ENCODE results near the gene NOL12.

DNA sequence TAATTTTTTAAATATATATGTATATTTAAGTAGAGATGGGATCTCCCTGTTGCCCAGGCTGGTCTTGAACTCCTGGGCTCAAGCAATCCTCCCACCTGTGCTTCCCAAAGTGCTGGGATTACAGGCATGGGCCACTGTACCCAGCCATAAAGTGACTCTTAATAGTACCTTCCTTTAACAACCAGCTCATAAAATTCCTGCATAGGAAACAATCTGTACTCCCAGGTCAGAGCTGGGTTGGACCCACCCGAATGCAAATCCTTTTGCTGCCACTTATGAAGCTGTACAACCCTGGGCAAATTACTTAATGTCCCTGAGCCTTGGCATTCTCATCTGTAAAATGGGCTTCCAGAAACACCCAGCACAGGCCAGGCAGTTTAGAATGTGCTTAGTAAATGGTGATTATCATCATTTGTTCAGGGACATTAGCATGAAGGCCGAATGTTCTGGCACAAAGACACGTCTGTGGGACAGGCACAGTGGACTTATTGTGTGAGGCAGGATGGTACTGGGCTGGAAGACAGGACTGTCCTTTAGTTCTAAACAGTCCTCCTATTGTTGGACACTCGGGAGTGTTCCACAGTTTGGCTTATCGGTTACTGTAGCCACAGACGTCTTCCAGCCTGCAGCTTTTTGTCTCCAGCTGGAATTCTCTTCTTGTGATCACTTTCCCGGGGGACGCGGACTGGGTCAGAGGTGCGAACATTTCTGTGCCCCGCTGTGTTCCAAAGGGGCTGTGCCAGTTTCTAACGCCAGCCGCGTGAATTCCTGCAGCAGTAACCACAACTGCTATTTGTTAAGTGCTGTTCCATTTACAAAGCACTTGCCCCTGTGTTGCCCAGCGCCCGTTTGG lies 21.7 kb upstream of the NOL12 start:
- TF ChIP-seq, protein P1, sequence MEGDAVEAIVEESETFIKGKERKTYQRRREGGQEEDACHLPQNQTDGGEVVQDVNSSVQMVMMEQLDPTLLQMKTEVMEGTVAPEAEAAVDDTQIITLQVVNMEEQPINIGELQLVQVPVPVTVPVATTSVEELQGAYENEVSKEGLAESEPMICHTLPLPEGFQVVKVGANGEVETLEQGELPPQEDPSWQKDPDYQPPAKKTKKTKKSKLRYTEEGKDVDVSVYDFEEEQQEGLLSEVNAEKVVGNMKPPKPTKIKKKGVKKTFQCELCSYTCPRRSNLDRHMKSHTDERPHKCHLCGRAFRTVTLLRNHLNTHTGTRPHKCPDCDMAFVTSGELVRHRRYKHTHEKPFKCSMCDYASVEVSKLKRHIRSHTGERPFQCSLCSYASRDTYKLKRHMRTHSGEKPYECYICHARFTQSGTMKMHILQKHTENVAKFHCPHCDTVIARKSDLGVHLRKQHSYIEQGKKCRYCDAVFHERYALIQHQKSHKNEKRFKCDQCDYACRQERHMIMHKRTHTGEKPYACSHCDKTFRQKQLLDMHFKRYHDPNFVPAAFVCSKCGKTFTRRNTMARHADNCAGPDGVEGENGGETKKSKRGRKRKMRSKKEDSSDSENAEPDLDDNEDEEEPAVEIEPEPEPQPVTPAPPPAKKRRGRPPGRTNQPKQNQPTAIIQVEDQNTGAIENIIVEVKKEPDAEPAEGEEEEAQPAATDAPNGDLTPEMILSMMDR (IDR thresholded peaks at IDR 0.05; ENCODE audit: poor library complexity, severe bottlenecking): no peak
- no peak for TF ChIP-seq POLR2AphosphoS5 (IDR thresholded peaks at IDR 0.05)
